Measurements from ENCODE around the gene FASN.
A peak's percentile ranks its signal among the peaks of the same experiment; 100 is the strongest.

The FASN gene

DNA sequence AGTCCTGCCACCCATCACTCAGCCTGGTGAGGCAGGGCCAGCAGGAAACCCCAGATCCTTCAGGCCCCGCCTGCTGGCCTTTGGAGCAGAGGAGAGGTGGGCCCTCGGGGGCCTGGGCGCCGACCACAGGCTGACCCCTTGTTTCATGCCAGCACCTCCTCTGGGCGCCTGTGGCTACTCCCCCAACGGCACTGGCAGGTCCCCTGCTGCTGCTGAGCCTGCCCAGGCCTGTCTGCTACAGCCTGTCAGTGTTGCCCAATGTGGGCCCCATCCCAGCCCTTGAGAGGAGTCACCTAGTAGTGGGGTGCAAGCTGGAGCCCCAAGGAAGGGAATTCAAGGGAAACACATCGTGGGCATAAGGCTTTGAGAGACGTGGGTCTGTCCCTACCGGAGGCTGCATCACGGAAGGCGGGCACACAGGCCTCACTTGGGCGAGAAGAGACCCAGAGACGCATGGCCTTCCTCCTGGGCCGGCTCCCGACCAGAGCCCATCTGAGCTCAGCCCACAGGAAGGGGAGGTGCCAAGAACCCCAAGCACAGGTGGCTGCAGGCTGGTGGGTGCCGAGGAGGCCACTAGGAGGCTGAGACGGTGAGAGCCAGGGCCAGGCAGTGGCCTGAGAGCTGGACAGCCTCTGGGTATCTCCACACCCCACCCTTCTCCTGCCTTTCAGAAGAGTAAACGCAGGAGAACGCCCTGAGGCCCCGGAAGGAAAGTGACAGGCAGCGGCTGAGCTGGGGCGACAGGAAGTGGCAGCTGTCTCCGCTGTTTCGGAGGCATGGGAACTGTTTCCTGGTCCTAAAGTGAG is 8.0 kb upstream of the FASN start:
- H3K4me3 ChIP-seq (ENCODE audit: low read length) = peak overlapping the region; percentile 29
- peak; percentile 16 for TF ChIP-seq CTCF (IDR thresholded peaks at IDR 0.05; ENCODE audit: insufficient read depth, low read depth, low read length, missing control alignments)
- DNase-seq (ENCODE audit: low read depth) = peak; percentile 88

DNA sequence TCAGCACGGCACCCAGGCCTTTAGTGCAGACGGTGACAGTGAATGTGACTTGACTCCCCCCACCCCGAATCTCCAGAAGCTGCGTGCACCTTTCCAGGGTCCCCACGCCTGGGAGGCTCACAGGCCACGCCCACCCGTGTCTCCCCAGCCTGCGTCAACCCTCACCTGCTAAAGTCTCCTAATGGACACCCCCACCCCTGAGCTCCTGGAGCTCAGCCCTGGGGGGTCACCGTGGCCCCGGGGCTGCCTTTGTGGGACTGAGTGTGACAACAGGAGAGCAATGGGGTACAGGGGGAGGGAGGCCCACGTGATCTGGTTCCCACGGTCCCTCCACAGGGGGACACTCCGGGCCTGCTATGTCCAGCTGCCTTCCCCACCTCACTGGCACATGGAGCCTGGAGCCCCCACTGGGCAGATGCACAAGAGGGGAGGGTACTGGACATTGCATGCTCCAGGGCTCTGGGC is 7.4 kb upstream of the FASN start:
- no peak for TF ChIP-seq CTCF (IDR thresholded peaks at IDR 0.05; ENCODE audit: insufficient read depth, low read depth, low read length, missing control alignments)
- no peak for DNase-seq (ENCODE audit: low read depth)
- H3K4me3 ChIP-seq (ENCODE audit: low read length) = peak overlapping the region; percentile 29

GRCh38 chr17:82104797-82105416 is 6.9 kb upstream of the FASN start:
- no peak for TF ChIP-seq CTCF (IDR thresholded peaks at IDR 0.05; ENCODE audit: insufficient read depth, low read depth, low read length, missing control alignments)
- no peak for DNase-seq (ENCODE audit: low read depth)
- no peak overlapping the region for H3K4me3 ChIP-seq (ENCODE audit: low read length)

- TF ChIP-seq CTCF (IDR thresholded peaks at IDR 0.05; ENCODE audit: insufficient read depth, low read depth, low read length, missing control alignments) = no peak
- DNase-seq (ENCODE audit: low read depth) = peak; percentile 61
- H3K4me3 ChIP-seq (ENCODE audit: low read length) = no peak overlapping the region
These were observed 5.8 kb upstream of the FASN start for GRCh38 chr17:82103553-82104451.

GRCh38 chr17:82101767-82102679 is 4.0 kb upstream of the FASN start:
- DNase-seq (ENCODE audit: low read depth) = no peak
- H3K4me3 ChIP-seq (ENCODE audit: low read length) = no peak overlapping the region
- no peak for TF ChIP-seq CTCF (IDR thresholded peaks at IDR 0.05; ENCODE audit: insufficient read depth, low read depth, low read length, missing control alignments)

DNA sequence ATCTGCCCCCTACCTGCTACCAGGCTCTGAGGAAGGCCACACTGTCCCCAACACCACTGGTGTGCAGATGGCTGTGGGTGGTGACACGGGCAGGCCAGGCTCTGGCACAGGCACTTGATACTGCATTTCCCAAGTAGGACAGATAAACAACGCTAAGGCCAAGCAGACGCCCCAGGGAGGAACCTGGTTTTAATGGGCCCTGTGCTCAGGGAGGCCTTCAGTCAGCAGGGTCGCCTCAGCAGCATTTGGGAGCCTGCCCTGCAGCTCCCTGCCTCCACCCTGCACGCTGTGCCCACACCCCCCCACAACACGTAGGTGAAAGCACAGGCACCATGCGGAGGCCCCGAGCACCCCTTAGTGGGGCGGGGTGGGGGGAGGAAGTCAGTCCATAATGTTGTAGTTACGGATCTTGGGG is 3.3 kb upstream of the FASN start:
- DNase-seq (ENCODE audit: low read depth) = no peak
- TF ChIP-seq CTCF (IDR thresholded peaks at IDR 0.05; ENCODE audit: insufficient read depth, low read depth, low read length, missing control alignments) = no peak
- no peak overlapping the region for H3K4me3 ChIP-seq (ENCODE audit: low read length)

All from epithelial cell of esophagus (primary cell).